GM12865 (cell line): ENCODE results near the gene COTL1.
A peak's percentile ranks its signal among the peaks of the same experiment; 100 is the strongest.

ENCODE experiments used
- DNase-seq: peaks from one replicate; pipeline ENCODE4 v3.0.0; 2010; ENCODE audit warnings: low read depth
- H3K4me3 ChIP-seq: 2 replicates; pipeline ENCODE4 v1.5.1; 2011; ENCODE audit warnings: mild to moderate bottlenecking, low read depth, low read length, control low read depth
- TF ChIP-seq, protein P1 (sequence below): IDR thresholded peaks from 2 replicates; pipeline ENCODE4 v1.5.1; 2011; ENCODE audit warnings: low read length, control low read depth, low read depth, inconsistent platforms; ENCODE audit not compliant: insufficient read depth; ENCODE audit errors: missing control alignments

COTL1 gene

DNA sequence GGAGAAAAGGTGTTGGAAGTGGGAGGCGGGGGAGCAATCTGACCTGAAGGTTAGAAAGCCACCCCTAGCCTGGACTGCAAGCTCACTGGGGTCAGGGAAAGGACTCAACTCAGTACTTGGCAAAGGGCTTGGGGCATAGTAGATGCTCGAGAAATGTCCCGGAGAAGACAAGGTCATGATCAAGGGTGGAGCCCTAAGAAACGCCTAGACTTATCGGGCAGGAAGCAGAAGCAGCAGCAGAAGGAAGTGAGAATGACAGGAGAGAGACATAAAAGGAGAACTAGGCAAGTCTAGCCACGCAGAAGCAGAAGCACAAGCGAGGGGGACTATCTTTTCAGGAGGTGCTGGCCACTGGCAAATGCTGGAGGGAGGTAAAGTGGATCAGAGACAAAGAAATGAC lies 10.2 kb downstream of the COTL1 start:
- peak; percentile 84 for DNase-seq
- TF ChIP-seq, protein P1, sequence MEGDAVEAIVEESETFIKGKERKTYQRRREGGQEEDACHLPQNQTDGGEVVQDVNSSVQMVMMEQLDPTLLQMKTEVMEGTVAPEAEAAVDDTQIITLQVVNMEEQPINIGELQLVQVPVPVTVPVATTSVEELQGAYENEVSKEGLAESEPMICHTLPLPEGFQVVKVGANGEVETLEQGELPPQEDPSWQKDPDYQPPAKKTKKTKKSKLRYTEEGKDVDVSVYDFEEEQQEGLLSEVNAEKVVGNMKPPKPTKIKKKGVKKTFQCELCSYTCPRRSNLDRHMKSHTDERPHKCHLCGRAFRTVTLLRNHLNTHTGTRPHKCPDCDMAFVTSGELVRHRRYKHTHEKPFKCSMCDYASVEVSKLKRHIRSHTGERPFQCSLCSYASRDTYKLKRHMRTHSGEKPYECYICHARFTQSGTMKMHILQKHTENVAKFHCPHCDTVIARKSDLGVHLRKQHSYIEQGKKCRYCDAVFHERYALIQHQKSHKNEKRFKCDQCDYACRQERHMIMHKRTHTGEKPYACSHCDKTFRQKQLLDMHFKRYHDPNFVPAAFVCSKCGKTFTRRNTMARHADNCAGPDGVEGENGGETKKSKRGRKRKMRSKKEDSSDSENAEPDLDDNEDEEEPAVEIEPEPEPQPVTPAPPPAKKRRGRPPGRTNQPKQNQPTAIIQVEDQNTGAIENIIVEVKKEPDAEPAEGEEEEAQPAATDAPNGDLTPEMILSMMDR, result no peak
- H3K4me3 ChIP-seq, result no peak overlapping the region

DNA sequence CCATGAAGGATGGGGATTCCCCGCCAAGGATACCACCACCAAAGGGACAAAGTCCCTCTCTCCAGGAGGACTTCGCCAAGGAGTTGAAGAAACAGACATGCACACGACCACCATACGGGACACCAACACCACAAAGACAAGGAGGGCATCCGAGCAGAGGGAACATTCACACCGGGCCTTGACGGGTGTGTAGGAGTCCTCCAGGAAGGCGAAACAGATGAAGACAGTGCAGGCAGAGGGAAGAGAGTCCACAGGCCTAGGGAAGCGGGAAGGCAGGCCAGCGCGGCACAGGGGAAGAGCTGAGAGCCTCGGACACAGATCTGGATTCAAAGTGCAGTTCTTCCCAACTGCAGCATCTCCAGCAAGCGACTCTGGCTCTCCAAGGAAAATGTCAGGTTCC lies 10.8 kb downstream of the COTL1 start:
- TF ChIP-seq, protein P1, result no peak
- DNase-seq, result no peak
- H3K4me3 ChIP-seq, result no peak overlapping the region

DNA sequence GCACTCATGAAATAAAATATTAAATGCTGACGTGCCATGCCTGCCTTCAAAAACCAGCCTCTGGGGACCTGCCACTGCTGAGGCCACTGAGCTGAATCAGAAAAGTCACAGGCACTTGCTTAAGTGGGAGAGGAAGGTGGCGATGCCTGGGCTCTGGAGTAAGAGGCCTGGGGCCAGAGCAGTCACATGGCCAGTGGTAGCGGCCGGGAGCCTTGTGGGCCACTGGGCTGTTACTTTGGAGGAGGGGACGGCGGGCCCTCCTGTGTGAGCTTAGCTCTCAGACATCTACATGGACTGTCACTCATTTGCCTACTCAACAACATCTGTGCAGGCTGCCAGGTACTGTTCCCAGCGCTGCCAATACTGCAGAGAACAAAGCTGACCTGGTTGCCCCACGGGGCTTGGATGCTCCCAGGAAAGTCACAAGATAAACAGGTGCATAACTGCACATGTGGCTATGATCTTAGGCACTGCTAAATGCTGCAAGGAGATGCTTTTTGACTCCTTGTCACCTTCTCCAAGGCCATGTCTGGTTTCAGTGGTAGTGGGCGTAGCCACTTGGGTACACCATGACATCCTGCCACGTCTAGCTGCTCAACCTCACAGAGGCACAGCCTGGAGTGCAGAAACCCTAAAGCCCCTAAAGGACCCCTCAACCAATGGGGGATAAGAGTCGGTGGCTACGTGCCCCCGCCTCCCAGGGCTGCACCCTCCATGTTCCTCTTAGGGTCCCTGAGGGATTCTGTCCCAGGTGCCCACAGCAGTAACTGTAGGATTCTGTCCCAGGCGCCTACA lies 11.6 kb downstream of the COTL1 start:
- H3K4me3 ChIP-seq, result no peak overlapping the region
- TF ChIP-seq, protein P1, result no peak
- DNase-seq, result no peak

DNA sequence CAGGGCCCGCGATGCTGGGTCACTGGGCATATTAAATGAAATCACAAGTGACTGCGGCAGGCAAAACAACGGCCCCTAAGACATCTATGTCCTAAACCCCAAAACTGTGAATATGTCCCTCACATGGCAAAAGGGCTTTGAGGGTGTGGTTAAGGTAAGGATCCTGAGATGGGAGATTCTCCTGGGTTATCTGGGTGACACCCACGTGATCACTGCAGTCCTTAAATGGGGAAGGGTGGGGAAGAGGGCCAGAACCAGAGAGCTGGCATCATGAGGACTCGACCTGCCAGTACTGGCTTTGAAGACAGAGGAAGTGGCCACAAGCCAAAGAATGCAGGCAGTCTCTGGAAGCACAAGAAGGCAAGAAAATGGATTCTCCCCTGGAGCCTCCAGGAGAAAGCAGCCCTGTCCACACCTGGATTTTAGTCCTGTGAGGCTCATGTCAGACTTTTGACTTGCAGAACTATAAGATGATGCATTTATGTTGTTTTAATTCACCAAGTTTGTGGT lies 12.5 kb downstream of the COTL1 start:
- TF ChIP-seq, protein P1, result no peak
- DNase-seq, result no peak
- H3K4me3 ChIP-seq, result no peak overlapping the region

DNA sequence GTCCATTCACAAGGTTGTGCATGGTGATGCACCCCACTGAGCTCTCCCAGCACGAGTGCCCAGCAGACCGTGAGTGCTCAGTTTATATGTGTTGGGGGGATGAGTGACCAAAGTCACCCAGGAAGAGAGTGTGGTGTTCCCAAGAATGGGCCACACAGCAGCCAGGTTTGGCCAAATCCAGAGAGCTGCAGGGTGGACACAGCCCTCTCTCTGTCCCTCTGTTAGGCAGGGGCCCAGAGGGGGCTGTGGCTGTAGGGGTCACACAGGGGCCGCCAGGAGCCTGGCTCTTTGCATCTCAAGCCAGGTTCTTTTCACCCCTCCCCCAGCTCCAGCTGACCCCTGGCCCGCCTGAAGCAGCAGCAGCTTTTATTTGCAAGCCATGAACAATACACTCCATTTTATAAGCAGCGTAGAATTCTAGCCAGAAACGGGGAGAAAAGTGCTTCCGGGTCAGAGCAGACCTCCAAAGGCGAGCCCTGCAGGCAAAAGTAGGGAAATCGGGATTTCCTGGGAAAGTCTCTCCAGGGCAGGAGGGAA lies 13.3 kb downstream of the COTL1 start:
- no peak overlapping the region for H3K4me3 ChIP-seq
- no peak for DNase-seq
- TF ChIP-seq, protein P1, result no peak

DNA sequence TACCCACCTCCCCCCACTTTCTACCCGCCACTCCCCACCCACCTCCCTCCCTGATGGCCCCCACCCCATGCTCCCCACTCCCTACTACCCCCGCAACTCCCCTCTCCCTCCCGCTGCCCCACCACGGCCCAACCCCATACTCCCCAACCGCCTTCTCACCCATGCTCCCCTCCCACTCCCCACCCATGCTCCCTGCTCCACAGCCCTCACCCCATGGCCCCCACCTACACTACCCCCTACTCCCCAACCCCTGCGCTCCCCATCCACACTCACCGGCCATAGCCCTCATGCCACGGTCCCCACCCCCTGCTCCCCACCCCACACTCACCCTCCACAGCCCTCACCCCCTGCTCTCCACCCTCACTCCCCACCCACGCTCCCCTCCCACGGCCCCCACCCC lies 13.9 kb downstream of the COTL1 start:
- DNase-seq, result no peak
- TF ChIP-seq, protein P1, result no peak
- no peak overlapping the region for H3K4me3 ChIP-seq
